GM21737 (cell line): Measurements from ENCODE around the gene IMPG2.

ENCODE experiments used
- ATAC-seq: cut with Tn5 transposase; IDR thresholded peaks from one replicate; pipeline ENCODE4 v1.9.1; 2021; ENCODE audit warnings: mild to moderate bottlenecking, moderate library complexity; ENCODE audit not compliant: unreplicated experiment

The IMPG2 gene

DNA sequence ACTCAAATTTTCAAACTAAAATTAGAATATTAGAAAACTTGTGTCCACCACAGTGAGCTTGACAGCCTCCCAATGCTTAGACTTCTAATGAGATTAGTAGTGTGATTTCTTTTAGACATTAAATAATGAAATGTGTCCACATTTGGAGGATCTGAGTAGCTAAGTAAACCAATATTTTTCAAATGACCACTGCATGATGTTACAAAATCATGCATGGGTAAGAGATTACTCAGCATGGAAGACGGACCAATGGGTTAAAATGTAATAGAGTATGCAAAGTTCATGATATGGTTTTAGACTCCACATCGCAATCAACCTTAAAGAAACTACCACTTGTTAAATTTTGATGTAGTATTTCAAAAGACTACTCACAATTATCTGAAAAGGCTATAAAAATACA lies 130.6 kb downstream of the IMPG2 start:
- no peak for ATAC-seq

DNA sequence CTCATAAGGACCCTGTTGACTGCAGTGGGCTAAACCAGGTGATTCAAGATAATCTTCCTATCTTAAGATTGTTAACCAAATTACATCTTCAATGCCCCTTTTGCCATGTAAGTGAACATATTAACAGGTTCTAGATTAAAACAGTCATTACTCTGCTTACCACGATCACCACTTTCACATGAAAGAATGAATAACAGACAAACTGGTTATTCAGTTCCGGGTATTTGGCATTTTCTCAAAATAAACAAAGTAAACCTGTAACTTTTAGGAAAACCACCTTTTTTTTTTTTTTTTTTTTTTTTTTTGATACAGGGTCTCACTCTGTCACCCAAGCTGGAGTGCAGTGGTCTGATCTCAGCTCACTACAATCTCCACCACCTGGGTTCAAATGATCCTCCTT lies 131.2 kb downstream of the IMPG2 start:
- no peak for ATAC-seq

DNA sequence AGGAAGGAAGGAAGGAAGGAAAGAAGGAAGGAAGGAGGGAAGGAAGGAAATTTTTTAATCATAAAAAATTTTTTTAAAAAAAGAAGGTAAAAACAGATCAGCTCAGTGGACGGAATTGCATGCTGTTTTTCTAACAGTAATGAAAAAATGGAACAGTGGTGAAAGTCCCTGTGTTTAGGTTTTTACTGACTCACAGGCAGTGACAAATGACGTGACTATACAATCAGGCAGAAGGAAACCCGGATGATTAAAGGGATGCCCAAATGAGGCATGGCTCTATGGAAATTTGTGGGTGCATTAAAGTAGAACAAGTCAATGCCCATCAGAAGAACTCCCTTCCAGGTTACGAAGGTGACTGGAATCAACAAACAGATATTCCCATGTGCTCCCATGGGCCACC lies 135.0 kb downstream of the IMPG2 start:
- ATAC-seq = no peak

DNA sequence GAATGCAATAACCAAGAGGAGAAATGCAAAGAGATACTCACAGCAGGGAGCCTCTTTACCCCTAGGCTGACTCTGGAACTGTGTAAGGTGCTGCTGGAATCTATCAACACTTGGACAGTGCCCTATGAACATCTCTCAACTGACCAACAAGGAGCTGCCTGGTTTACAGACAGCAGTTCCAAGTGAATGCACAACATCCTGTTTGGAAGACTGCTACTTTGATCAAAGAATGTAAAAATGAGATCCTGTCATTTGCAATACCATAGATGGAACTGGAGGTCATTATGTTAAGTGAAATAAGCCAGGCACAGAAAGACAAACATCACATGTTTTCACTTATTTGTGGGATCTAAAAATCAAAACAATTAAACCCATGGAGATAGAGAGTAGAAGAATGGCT lies 136.3 kb downstream of the IMPG2 start:
- ATAC-seq = no peak

DNA sequence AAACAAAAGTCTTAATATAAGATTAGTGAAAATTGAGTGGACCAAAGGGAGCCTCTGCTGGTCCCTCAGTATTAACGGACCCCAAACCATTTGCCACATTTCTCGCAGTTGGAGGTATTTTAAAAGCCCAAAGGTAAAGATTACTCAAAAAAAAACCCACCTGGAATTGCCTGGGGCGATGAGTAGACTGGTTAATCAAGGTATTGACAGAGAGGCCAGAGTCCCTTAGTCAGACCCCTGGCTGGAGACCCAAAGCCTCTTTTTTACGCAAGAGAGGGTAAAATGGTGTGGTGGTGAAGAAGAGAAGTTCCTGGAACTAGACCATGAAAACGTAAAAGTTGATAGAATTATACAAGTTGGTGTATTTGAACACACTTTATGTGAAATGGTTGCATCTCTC lies 137.2 kb downstream of the IMPG2 start:
- no peak for ATAC-seq

DNA sequence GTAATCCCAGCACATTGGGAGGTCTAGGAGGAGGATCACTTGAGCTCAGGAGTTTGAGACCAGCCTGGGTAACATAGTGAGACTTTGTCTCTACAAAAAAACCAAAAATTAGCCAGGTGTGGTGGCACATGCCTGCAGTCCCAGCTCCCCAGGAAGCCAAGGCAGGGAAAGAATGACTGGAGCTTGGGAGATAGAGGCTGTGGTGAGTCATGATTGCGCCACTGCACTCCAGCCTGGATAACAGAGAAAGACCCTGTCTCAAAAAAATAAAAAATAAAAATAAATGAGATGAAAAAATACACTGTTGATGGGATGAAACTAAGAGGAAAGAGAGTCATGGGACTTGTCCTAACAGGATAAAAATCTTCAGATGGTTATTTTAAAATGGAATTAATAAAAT lies 137.6 kb downstream of the IMPG2 start:
- no peak for ATAC-seq

DNA sequence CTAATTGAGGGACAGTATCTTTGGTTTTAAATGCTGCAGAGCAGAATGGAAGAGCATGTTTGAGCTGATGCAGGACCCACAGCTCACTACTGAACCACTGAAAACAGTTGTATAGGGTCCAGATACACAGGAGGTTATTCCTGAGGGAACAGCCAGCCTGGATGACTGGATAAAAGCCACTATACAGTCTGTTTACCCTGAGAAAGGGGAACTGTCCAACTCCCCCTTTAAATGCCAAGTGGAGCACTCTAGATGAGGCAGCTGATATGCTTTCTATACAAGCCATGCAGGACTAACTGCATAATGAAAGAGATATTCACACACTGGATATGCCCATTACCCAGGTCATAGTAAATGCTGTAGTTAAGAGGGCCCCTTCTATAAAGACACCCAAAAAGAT lies 138.6 kb downstream of the IMPG2 start:
- no peak for ATAC-seq

DNA sequence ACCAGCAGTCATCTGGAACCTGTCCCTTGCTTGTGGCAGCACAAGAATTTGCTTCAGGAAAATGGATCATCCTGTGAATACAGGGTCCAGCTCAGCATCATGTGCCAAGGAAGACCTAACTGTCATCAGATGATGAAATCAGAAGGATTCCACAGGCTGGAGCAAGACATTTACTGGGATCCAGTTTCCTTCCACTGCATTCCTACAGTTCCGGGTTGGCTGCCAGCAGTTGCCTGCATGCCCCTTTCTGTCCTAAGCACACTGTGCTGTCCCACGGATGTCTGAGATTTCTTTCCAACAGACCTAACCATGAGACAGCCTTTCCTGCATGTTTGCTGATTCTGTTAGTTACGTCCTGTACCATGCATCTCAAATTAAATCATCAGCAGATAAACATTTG lies 140.7 kb downstream of the IMPG2 start:
- no peak for ATAC-seq

DNA sequence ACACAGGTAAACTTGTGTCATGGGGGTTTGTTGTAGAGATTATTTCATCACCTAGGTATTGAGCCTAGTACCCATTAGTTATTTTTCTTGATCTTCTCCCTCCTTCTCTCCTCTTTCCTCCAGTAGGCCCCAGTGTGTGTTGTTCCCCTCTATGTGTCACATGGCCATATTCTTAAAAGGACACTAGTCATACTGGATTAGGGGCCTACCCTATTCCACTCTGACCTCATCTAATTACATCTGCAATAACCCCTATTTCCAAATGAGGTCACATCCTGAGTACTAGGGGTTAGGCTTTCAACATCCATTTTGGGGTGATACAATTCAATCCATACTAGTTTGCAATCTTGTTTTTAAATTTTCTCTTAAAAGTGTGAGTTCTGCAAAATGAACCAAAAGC lies 142.8 kb downstream of the IMPG2 start:
- no peak for ATAC-seq
